SIG-M5 treated with dmso at 0.1 percent for 504 hours (cell line): ENCODE results near the gene PAFAH2.

Source experiments
- DNase-seq: peaks from one replicate; lab custom pipeline; 2025; ENCODE audit not compliant: unreplicated experiment; lab: John Stamatoyannopoulos, UW

PAFAH2 gene

GRCh38 chr1:26031611-26032220 lies 33.9 kb upstream of the PAFAH2 start:
- no peak for DNase-seq

GRCh38 chr1:26031196-26031595 lies 33.3 kb upstream of the PAFAH2 start:
- DNase-seq, result no peak

- DNase-seq, result no peak
Observed at GRCh38 chr1:26029864-26030481, 32.1 kb upstream of the PAFAH2 start.

GRCh38 chr1:26029054-26029863 lies 31.4 kb upstream of the PAFAH2 start:
- no peak for DNase-seq

- DNase-seq, result no peak
Observed at GRCh38 chr1:26028490-26028980, 30.7 kb upstream of the PAFAH2 start.

- peak; percentile 30 for DNase-seq
Observed at GRCh38 chr1:26027716-26028489, 30.0 kb upstream of the PAFAH2 start.

- DNase-seq, result no peak
Observed at GRCh38 chr1:26025517-26025916, 27.7 kb upstream of the PAFAH2 start.

GRCh38 chr1:26025060-26025459 lies 27.2 kb upstream of the PAFAH2 start:
- no peak for DNase-seq

GRCh38 chr1:26023826-26024225 lies 26.0 kb upstream of the PAFAH2 start:
- no peak for DNase-seq

GRCh38 chr1:26023009-26023408 lies 25.1 kb upstream of the PAFAH2 start:
- DNase-seq, result no peak

- DNase-seq, result no peak
Observed at GRCh38 chr1:26022404-26022779, 24.5 kb upstream of the PAFAH2 start.

- DNase-seq, result no peak
Observed at GRCh38 chr1:26021647-26022403, 24.0 kb upstream of the PAFAH2 start, which contains the start of gene EXTL1. EXTL1 (plus strand) TSS chr1:26021775; CDS start chr1:26022647, 872 bp downstream.

GRCh38 chr1:26020941-26021646 lies 23.2 kb upstream of the PAFAH2 start:
- no peak for DNase-seq

GRCh38 chr1:26020330-26020768 lies 22.5 kb upstream of the PAFAH2 start:
- no peak for DNase-seq

- peak; percentile 34 for DNase-seq
Observed at GRCh38 chr1:26019641-26020315, 21.9 kb upstream of the PAFAH2 start.

GRCh38 chr1:26017606-26018005 lies 19.7 kb upstream of the PAFAH2 start:
- DNase-seq, result no peak

GRCh38 chr1:26016953-26017545 lies 19.2 kb upstream of the PAFAH2 start:
- peak; percentile 32 for DNase-seq

- DNase-seq, result no peak
Observed at GRCh38 chr1:26016258-26016952, 18.5 kb upstream of the PAFAH2 start.
